HEK293 (cell line): Measurements from ENCODE around the gene PCBP3.

ENCODE experiments used
- BCL11A ChIP-seq: fragments of 450-650 bp; formaldehyde crosslinking; IDR thresholded peaks from 2 replicates; pipeline ENCODE4 v1.5.1; 2016; ENCODE audit warnings: low read depth, missing biosample characterization, missing genetic modification characterization
- CTCF ChIP-seq: fragments of 450-650 bp; formaldehyde crosslinking; IDR thresholded peaks from 2 replicates; pipeline ENCODE4 v1.5.1; 2016; ENCODE audit warnings: missing biosample characterization, missing genetic modification characterization
- YY1 ChIP-seq: fragments of 450-650 bp; formaldehyde crosslinking; IDR thresholded peaks from 2 replicates; pipeline ENCODE4 v1.5.1; 2018; ENCODE audit warnings: missing biosample characterization, missing genetic modification characterization
- ZBTB1 ChIP-seq: fragments of 450-650 bp; formaldehyde crosslinking; IDR thresholded peaks from 2 replicates; pipeline ENCODE4 v1.5.1; 2016; ENCODE audit warnings: missing biosample characterization, missing genetic modification characterization
- ZNF23 ChIP-seq: fragments of 450-650 bp; formaldehyde crosslinking; IDR thresholded peaks from 2 replicates; pipeline ENCODE4 v1.5.1; 2016; ENCODE audit warnings: missing biosample characterization, missing genetic modification characterization, borderline replicate concordance
- ZNF518A ChIP-seq: fragments of 450-650 bp; formaldehyde crosslinking; conservative IDR thresholded peaks from 2 replicates; pipeline ENCODE4 v1.5.1; 2016; ENCODE audit warnings: low read depth, missing biosample characterization, missing genetic modification characterization
- TF ChIP-seq, protein P1 (sequence below): fragments of 450-650 bp; formaldehyde crosslinking; IDR thresholded peaks from 2 replicates; pipeline ENCODE4 v1.5.1; 2016; ENCODE audit warnings: missing biosample characterization, missing genetic modification characterization

GRCh38 chr21:45721671-45722070 is 78.1 kb downstream of the PCBP3 start:
- no peak for TF ChIP-seq CTCF (tag by site-specific recombination)
- TF ChIP-seq YY1 (tag by site-specific recombination): no peak
- TF ChIP-seq BCL11A (tag by site-specific recombination): no peak
- TF ChIP-seq ZNF23: no peak
- TF ChIP-seq ZBTB1 (tag by site-specific recombination): no peak
- TF ChIP-seq ZNF518A (tag by site-specific recombination): no peak
- TF ChIP-seq, protein P1, sequence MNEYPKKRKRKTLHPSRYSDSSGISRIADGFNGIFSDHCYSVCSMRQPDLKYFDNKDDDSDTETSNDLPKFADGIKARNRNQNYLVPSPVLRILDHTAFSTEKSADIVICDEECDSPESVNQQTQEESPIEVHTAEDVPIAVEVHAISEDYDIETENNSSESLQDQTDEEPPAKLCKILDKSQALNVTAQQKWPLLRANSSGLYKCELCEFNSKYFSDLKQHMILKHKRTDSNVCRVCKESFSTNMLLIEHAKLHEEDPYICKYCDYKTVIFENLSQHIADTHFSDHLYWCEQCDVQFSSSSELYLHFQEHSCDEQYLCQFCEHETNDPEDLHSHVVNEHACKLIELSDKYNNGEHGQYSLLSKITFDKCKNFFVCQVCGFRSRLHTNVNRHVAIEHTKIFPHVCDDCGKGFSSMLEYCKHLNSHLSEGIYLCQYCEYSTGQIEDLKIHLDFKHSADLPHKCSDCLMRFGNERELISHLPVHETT (tag by site-specific recombination): no peak
